ENCODE measurements around the gene RAB3GAP2.
"Not testable (repeated sequence)": the region's sequence is repeated elsewhere in the genome, so short reads cannot be mapped to it uniquely, and the experiment has no call there.

RAB3GAP2 gene

GRCh38 chr1:220195701-220196100 is 76.6 kb downstream of the RAB3GAP2 start:
- DNase-seq, result no peak

DNA sequence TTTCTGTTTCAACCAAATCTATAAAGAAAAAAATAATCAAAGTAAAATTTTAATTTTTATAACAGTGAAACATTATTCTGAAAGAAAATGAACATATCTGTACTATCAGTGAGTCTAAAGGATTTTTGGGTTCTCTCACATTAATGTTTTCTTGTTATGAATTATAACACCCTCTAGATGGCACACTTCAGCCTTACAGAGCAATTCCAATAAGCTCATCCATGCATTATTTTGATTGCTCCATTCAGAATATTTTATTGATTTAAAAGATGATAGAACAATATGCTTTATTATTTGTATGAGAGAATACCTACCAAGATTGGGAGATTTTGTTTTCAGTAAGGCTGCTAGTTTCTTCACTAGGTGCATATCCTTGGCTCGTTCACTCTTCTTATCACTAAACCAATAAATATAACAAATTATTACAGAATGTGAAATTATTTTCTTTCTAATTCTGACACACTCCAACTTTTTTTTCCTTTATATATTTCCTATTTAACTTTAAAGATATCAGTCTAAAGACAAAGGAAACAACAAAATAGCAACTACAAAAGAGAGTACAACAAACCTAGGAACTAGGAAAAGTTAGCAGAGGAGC is 82.4 kb downstream of the RAB3GAP2 start:
- DNase-seq, result peak; percentile 7

GRCh38 chr1:220188538-220188937 is 83.7 kb downstream of the RAB3GAP2 start:
- DNase-seq, result no peak

GRCh38 chr1:220186752-220187151 is 85.5 kb downstream of the RAB3GAP2 start:
- DNase-seq, result no peak

GRCh38 chr1:220184506-220184905 is 87.7 kb downstream of the RAB3GAP2 start:
- DNase-seq, result no peak

GRCh38 chr1:220182656-220183055 is 89.6 kb downstream of the RAB3GAP2 start:
- no peak for DNase-seq

DNA sequence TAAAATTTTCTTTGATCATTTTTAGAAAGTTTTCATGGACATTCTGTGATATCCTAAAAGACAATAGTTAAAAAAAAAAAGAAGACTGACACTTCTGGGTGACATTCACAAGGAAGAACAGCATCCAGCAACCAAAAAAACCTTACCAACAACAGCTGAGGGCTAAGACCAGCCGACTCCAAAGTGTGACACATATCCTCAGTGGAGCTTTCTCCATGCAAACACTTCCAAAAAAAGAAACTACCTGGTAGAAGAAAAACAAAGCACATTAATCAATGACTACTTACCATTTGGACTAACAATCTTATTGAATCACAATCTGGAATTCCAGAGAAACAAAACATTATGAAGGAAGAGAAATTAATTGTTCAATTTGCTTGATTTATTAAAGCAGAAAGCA is 90.1 kb downstream of the RAB3GAP2 start:
- no peak for DNase-seq

GRCh38 chr1:220176540-220176939 is 95.7 kb downstream of the RAB3GAP2 start:
- DNase-seq, result no peak

GRCh38 chr1:220170836-220171526 is 101.3 kb downstream of the RAB3GAP2 start:
- DNase-seq, result no peak

DNA sequence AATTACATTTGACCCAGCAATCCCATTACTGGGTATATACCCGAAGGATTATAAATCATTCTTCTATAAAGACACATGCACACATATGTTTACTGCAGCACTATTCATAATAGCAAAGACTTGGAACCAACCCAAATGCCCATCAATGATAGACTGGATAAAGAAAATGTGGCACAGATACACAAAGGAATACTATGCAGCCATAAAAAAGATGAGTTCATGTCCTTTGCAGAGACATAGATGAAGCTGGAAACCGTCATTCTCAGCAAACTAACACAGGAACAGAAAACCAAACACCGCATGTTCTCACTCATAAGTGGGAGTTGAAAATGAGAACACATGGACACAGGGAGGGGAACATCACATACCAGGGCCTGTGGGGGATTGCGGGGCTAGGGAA is 102.4 kb downstream of the RAB3GAP2 start:
- not testable (repeated sequence) for DNase-seq

DNA sequence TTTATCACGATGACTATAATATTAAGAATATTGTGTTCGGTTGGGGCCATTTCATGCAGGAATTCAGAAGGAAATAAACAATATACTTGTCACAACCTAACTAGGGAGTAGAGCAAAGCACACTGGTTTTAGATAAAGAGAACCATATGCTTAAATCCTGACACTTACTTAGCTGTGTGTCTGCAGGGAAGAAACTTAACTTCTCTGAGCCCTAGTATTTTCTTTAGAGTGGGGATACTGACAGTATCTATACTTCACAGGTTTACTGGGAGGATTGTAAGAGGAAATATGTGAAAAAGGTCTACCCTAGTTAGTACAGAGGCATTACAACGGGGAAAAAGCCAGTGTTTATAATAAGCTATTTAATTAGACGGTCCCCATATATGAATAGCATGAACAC is 105.4 kb downstream of the RAB3GAP2 start:
- no peak for DNase-seq

DNA sequence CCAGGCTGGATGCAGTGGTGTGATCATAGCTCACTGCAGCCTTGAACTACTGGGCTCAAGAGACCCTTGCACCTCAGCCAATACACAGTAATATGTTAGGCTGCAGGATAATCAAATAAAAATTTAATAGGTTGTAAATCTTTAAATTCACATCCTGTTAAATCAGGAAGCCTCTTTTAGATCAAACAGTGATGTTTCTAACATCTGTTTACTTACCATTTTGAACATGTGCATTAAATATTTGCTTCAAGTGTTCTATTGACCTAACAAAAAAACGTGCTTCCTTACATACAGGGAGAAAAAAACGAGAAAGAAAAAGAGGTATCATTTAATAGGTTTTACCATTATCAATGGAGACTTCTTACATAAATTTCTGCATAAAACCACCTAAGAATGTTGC is 107.7 kb downstream of the RAB3GAP2 start:
- DNase-seq, result no peak

GRCh38 chr1:220164116-220164515 is 108.1 kb downstream of the RAB3GAP2 start:
- DNase-seq, result no peak

DNA sequence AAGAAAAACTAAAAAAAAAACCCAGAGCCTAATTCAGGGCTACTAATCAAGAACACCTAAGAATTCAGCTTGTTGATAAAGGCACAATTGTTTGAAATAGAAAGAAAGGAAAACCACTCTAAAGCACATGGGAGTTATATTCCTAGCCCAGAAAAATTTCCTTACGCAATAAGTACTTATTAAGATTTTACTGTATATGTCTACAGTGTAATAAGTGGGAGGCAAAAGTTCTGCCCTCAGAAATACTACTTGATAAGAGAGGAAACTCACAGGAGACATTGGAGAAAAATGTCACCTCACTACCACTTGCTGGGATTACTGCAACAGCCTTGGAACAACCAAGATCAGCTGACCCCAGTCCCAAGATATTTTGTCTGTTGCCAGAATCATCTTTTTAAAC is 112.2 kb downstream of the RAB3GAP2 start:
- DNase-seq, result no peak

GRCh38 chr1:220159041-220159440 is 113.2 kb downstream of the RAB3GAP2 start:
- no peak for DNase-seq

GRCh38 chr1:220158530-220158929 is 113.7 kb downstream of the RAB3GAP2 start:
- DNase-seq, result not testable (repeated sequence)

- DNase-seq, result no peak
Observed at GRCh38 chr1:220157738-220158137, 114.5 kb downstream of the RAB3GAP2 start.

DNA sequence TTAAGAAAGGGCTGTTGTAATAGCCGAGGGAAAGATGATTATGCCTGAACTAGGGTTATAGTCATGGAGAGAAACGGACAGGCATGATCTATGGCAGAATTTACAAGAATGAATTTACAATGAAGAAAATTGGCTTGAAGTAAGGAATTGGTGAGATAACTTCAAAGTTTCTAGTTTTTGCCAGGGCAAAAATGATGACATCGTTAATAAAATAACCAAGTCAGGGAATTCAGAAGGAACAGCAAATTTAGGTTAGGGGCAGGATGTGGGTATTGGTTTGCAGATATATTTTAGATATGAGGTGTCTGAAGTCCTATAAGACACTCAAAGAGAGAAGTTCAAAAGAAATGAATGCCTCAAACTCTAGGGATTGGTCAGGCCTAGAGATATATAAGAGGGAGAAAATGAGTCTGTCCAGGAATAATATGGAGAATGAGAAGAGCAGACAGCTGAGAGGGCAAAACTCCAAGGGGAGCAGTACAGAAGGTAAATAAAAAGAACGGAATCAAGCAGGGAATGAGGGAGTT is 115.6 kb downstream of the RAB3GAP2 start:
- DNase-seq, result no peak

- DNase-seq, result no peak
Observed at GRCh38 chr1:220153147-220153546, 119.1 kb downstream of the RAB3GAP2 start.

DNA sequence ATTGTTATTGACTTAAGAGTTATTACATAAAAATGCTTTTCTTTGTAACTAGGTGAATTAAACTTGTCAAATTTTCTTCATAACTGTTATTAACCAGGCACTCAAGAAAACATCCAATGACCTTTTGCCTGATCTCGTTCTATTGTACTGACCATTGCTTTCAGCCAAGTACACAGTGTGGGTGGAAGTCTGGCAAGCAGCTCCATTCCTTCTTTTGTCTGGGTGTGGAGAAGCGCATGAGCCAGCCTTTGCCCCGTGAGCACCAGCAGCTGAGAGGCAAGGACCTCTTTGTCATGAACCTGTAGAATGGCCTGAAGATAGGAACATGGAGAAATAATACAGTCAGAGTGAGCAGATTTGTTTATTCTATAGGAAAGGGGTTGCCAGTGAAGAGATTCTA is 120.8 kb downstream of the RAB3GAP2 start:
- DNase-seq, result no peak

GRCh38 chr1:220149742-220150141 is 122.5 kb downstream of the RAB3GAP2 start:
- no peak for DNase-seq

GRCh38 chr1:220144051-220144450 is 128.2 kb downstream of the RAB3GAP2 start:
- no peak for DNase-seq

GRCh38 chr1:220139966-220140365 is 132.3 kb downstream of the RAB3GAP2 start:
- DNase-seq, result no peak

DNA sequence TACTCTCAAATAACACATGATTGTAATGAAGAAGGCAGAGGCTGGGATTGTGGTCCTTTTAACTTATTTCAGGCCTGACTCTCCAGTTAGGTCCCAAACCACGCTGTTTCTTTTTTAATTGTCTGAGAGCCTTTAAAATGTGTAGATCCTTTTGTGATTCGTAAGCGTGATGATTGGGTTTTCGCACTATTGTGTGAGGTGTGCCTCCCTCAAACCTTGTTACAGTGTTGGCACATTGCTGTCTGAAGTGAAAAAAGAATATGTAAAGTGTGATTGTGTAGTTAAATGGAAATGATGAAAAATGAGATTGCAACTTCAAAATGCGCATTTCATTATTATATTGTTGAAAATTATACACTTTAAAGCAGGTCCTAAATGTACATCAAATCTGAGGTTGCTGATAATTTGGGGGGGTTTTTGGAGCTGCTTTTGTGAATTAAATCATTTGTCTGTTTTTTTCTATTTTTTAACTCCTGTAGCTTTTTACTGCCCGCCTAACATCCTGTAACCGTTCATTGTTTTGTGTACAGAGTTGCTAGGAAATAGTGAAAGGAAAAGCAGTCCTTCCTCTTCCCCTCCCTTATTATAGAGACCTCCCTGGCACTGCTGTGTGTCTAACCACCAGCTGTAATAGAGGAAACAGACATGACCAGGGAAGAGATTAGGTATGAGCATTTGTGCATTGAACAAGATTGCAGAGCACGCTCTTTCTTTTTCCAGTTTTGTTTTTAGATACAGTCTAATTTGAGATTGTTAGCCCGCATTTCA is 135.1 kb downstream of the RAB3GAP2 start:
- peak; percentile 52 for DNase-seq
